Upper lobe of left lung (tissue), 4 donors: ENCODE measurements around the gene ATRNL1.

Experiments
- CTCF ChIP-seq, 6 experiments: fragments of 450-650 bp in 4 of 6; fragments of 200-600 bp in 2 of 6; sonication (generic) in 2 of 6; IDR thresholded peaks; one replicate each; pipeline ENCODE4 v1.5.1; 2016 to 2019; ENCODE audit warnings: antibody characterized with exemption in 6 of 6
- EP300 ChIP-seq, 4 donors: sonication (generic); formaldehyde crosslinking; IDR thresholded peaks; one replicate each; pipeline ENCODE4 v1.5.1; 2017; ENCODE audit warnings: antibody characterized with exemption in 4 of 4, control low read depth in 2 of 4
- POLR2A ChIP-seq, 4 donors: fragments of 450-650 bp; IDR thresholded peaks; one replicate each; pipeline ENCODE4 v1.5.1; 2016 to 2017; ENCODE audit warnings: antibody characterized with exemption in 4 of 4, mild to moderate bottlenecking in 2 of 4

- no peak for TF ChIP-seq POLR2A (IDR thresholded peaks at IDR 0.05)
- no peak for TF ChIP-seq CTCF (IDR thresholded peaks at IDR 0.05)
- no peak for TF ChIP-seq EP300 (IDR thresholded peaks at IDR 0.05)
Observed at GRCh38 chr10:115335366-115335765, 242.2 kb downstream of the ATRNL1 start.
